Measurements from ENCODE around the gene SMARCC1. TPM values are rescaled to one million over a fixed set of nuclear protein-coding genes. Genes with fewer than 3 reads are reported as not detected.

Gene SMARCC1
- total RNA-seq, 2 experiments from 2014 or later: 106 to 113 TPM

GRCh38 chr3:47712398-47712797, 69.3 kb downstream of the SMARCC1 start:
- no peaks in the 10 kb centered on the region for H3K9me3 Mint-ChIP-seq
- ATAC-seq: no peak
- ChIA-PET CTCF (no interaction called here), POLR2A (no interaction called here)
- TF ChIP-seq, protein P1, sequence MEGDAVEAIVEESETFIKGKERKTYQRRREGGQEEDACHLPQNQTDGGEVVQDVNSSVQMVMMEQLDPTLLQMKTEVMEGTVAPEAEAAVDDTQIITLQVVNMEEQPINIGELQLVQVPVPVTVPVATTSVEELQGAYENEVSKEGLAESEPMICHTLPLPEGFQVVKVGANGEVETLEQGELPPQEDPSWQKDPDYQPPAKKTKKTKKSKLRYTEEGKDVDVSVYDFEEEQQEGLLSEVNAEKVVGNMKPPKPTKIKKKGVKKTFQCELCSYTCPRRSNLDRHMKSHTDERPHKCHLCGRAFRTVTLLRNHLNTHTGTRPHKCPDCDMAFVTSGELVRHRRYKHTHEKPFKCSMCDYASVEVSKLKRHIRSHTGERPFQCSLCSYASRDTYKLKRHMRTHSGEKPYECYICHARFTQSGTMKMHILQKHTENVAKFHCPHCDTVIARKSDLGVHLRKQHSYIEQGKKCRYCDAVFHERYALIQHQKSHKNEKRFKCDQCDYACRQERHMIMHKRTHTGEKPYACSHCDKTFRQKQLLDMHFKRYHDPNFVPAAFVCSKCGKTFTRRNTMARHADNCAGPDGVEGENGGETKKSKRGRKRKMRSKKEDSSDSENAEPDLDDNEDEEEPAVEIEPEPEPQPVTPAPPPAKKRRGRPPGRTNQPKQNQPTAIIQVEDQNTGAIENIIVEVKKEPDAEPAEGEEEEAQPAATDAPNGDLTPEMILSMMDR (IDR thresholded peaks at IDR 0.05): no peak
- H3K27ac Mint-ChIP-seq: no peak overlapping the region
- intact Hi-C loops (cut with micrococcal nuclease): no loop called here
- H3K27me3 Mint-ChIP-seq: no peaks in the 10 kb centered on the region
- no peak for DNase-seq
- H3K4me3 Mint-ChIP-seq: no peak overlapping the region
- peaks cover 40% of the 10 kb centered on the region for H3K36me3 Mint-ChIP-seq (ENCODE audit: low read depth)
- peaks cover 11% of the 10 kb centered on the region for H3K4me1 Mint-ChIP-seq (ENCODE audit: low read depth)

GRCh38 chr3:47711596-47711995, 70.1 kb downstream of the SMARCC1 start:
- DNase-seq (no peak), ATAC-seq (no peak)
- intact Hi-C loops (cut with micrococcal nuclease): no loop called here
- no peaks in the 10 kb centered on the region for H3K9me3 Mint-ChIP-seq
- no peaks in the 10 kb centered on the region for H3K27me3 Mint-ChIP-seq
- POLR2A ChIA-PET: no interaction called here
- peaks cover 44% of the 10 kb centered on the region for H3K36me3 Mint-ChIP-seq (ENCODE audit: low read depth)
- H3K4me1 Mint-ChIP-seq (ENCODE audit: low read depth): peaks cover 6% of the 10 kb centered on the region
- TF ChIP-seq, protein P1 (IDR thresholded peaks at IDR 0.05): no peak
- no peak overlapping the region for H3K4me3 Mint-ChIP-seq
- CTCF ChIA-PET: no interaction called here
- H3K27ac Mint-ChIP-seq: no peak overlapping the region

- H3K4me3 Mint-ChIP-seq: no peak overlapping the region
- CTCF ChIA-PET: no interaction called here
- POLR2A ChIA-PET: interaction anchor here (0.9 kb wide), 1 partner anchor 8 kb away, joined by 3 read pairs; no protein-coding TSS in a partner anchor
- intact Hi-C loops (cut with micrococcal nuclease): no loop called here
- TF ChIP-seq, protein P1 (IDR thresholded peaks at IDR 0.05): no peak
- H3K27ac Mint-ChIP-seq: no peak overlapping the region
- ATAC-seq (no peak), DNase-seq (no peak)
- H3K36me3 Mint-ChIP-seq (ENCODE audit: low read depth): peaks cover 40% of the 10 kb centered on the region
- no peaks in the 10 kb centered on the region for H3K9me3 Mint-ChIP-seq
- no peaks in the 10 kb centered on the region for H3K27me3 Mint-ChIP-seq
- H3K4me1 Mint-ChIP-seq (ENCODE audit: low read depth): no peaks in the 10 kb centered on the region
Observed at GRCh38 chr3:47705391-47705790, 76.3 kb downstream of the SMARCC1 start.

DNA sequence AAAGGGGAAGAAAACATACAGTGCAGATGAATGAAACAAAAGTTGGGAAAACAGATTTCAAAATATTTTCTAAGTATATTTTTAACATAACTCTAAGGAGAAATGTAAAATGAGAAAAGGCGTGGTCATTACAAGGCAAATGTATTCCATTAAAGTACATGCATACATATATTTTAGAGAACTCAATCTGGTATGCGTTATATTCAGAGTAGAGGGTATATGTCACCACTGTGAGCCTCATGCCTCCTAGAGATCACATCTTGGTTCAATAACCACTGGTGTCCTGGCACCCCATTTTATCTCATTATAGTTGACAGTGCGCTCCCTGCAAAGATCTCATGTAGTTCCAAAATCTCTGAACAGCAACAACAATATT, 77.5 kb downstream of the SMARCC1 start:
- H3K27me3 Mint-ChIP-seq: no peaks in the 10 kb centered on the region
- TF ChIP-seq, protein P1 (IDR thresholded peaks at IDR 0.05): no peak
- H3K9me3 Mint-ChIP-seq: no peaks in the 10 kb centered on the region
- peaks cover 37% of the 10 kb centered on the region for H3K36me3 Mint-ChIP-seq (ENCODE audit: low read depth)
- no peaks in the 10 kb centered on the region for H3K4me1 Mint-ChIP-seq (ENCODE audit: low read depth)
- intact Hi-C loops (cut with micrococcal nuclease): no loop called here
- CTCF ChIA-PET: no interaction called here
- POLR2A ChIA-PET: no interaction called here
- ATAC-seq (no peak), DNase-seq (no peak)
- H3K4me3 Mint-ChIP-seq: no peak overlapping the region
- H3K27ac Mint-ChIP-seq: no peak overlapping the region

GRCh38 chr3:47701388-47701787, 80.3 kb downstream of the SMARCC1 start:
- TF ChIP-seq, protein P1 (IDR thresholded peaks at IDR 0.05): no peak
- ATAC-seq: no peak
- intact Hi-C loops (cut with micrococcal nuclease): no loop called here
- no peak overlapping the region for H3K27ac Mint-ChIP-seq
- no peaks in the 10 kb centered on the region for H3K4me1 Mint-ChIP-seq (ENCODE audit: low read depth)
- H3K36me3 Mint-ChIP-seq (ENCODE audit: low read depth): peaks cover 24% of the 10 kb centered on the region
- H3K9me3 Mint-ChIP-seq: no peaks in the 10 kb centered on the region
- no peak for DNase-seq
- ChIA-PET POLR2A (no interaction called here), CTCF (no interaction called here)
- no peaks in the 10 kb centered on the region for H3K27me3 Mint-ChIP-seq
- no peak overlapping the region for H3K4me3 Mint-ChIP-seq
